ENCODE data around the gene RALBP1. TPM values are rescaled to one million over a fixed set of nuclear protein-coding genes. Genes with fewer than 3 reads are reported as not detected.

The RALBP1 gene
- total RNA-seq, 4 donors from 2014 or later = 18.8 to 67.8 (median 30.0) TPM

DNA sequence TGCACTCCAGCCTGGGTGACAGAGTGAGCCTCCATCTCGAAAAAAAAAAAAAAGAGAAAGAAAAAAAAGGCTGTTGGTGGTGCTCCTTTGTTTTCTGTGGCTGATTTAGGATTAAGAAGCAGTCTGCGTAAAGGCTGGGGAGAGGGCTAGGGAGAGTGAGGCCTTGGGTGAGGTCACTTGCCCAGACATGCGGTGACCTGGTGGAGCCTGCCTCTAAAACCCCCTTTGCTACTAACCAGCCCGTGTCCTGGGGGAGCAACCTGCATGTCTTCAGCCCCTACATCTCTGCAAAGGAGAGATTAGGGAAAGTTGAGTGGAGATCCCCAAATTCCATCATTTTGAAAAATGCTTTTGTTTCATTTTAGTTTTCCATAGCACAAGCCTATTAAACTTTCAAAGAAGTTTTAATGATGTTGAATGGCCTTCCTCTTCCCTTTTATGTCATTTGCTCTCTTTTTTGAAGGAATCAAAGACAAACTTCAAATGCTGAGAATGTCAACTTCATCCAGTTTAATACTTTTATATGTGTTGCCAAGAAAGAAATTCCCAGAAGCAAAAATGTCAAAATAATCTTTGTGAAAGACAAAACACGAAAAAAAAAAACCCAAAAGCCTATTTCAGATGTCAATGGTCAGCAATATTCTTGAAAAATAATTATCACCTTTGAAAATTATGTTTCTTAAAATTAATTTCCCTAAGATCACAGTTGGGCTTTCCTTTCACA is 38.9 kb upstream of the RALBP1 start:
- Histone ChIP-seq H3K36me3 (no peaks in the 10 kb centered on the region), H3K27ac (no peak overlapping the region), H3K27me3 (no peaks in the 10 kb centered on the region), H3K4me1 (no peaks in the 10 kb centered on the region), H3K4me3 (no peak overlapping the region), H3K9me3 (no peaks in the 10 kb centered on the region)
- intact Hi-C loops (cut with DNase I; ENCODE audit: low total_unique reads) = no loop called here
- TF ChIP-seq, protein P1, sequence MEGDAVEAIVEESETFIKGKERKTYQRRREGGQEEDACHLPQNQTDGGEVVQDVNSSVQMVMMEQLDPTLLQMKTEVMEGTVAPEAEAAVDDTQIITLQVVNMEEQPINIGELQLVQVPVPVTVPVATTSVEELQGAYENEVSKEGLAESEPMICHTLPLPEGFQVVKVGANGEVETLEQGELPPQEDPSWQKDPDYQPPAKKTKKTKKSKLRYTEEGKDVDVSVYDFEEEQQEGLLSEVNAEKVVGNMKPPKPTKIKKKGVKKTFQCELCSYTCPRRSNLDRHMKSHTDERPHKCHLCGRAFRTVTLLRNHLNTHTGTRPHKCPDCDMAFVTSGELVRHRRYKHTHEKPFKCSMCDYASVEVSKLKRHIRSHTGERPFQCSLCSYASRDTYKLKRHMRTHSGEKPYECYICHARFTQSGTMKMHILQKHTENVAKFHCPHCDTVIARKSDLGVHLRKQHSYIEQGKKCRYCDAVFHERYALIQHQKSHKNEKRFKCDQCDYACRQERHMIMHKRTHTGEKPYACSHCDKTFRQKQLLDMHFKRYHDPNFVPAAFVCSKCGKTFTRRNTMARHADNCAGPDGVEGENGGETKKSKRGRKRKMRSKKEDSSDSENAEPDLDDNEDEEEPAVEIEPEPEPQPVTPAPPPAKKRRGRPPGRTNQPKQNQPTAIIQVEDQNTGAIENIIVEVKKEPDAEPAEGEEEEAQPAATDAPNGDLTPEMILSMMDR (IDR thresholded peaks at IDR 0.05) = no peak
- TF ChIP-seq POLR2A (IDR thresholded peaks at IDR 0.05) = no peak
- DNase-seq = no peak

DNA sequence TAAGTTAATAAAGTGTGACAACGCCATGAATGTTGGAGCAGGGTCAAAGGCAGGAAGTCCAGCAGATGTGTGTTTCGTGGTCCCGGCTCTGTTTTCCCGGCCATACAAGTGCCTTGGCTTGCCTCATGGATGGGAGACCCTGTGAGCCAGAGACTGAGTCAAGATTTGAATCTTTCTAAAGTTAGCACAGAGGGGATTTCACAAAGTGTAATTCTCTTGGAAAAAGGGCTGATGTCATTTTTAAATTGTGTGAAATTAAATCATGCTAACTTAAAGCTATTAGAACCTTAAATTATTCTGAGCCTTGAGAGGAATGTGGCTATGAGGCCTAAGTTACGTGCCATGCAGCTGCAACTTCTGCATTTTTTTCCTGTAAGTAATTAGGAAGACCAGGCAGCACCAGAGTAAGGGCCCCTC is 38.3 kb upstream of the RALBP1 start:
- DNase-seq = no peak
- Histone ChIP-seq H3K9me3 (no peaks in the 10 kb centered on the region), H3K27ac (no peak overlapping the region), H3K4me1 (no peaks in the 10 kb centered on the region), H3K36me3 (no peaks in the 10 kb centered on the region), H3K27me3 (no peaks in the 10 kb centered on the region), H3K4me3 (no peak overlapping the region)
- no peak for TF ChIP-seq POLR2A (IDR thresholded peaks at IDR 0.05)
- TF ChIP-seq, protein P1 (IDR thresholded peaks at IDR 0.05) = no peak
- intact Hi-C loops (cut with DNase I; ENCODE audit: low total_unique reads) = no loop called here

DNA sequence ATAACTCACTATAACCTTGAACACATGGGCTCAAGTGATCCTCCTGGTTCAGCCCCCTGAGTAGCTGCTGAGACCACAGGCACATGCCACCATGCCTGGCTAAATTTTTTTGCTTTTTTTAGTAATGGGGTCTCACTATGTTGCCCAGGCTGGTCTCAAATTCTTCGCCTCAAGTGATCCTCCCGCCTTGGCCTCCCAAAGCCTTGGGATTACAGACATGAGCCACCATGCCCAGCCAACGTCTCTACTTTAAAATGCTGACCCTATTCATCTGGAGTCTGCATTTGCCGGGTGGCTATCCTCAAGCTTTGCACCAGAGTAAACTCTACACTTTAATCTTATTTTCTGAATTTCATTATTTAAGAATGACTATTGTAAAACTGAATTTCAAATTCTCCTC is 37.6 kb upstream of the RALBP1 start:
- no peak for TF ChIP-seq POLR2A (IDR thresholded peaks at IDR 0.05)
- TF ChIP-seq, protein P1 (IDR thresholded peaks at IDR 0.05) = no peak
- no peak overlapping the region for H3K27ac ChIP-seq
- no peaks in the 10 kb centered on the region for H3K36me3 ChIP-seq
- no peaks in the 10 kb centered on the region for H3K27me3 ChIP-seq
- no peak for DNase-seq
- intact Hi-C loops (cut with DNase I; ENCODE audit: low total_unique reads) = no loop called here
- no peaks in the 10 kb centered on the region for H3K4me1 ChIP-seq
- H3K4me3 ChIP-seq = no peak overlapping the region
- no peaks in the 10 kb centered on the region for H3K9me3 ChIP-seq

DNA sequence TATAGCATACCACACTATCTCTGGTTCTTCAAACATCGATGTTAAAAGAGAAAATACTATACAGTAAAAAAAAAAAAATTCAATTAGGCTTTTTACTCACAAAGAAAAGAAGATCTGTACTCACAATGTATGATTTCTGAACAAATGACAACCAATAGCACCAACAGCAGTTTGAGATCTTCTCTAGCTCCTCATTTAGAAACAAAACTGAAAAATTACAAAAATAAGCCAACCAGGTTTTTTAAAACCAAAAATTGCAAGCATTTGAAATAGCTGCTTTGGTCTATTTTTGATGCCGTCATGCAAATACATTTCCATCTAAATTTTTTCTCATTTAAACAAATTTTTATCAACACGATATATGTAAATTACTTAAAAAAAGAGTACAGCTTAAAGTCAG is 34.3 kb upstream of the RALBP1 start:
- no peak for TF ChIP-seq POLR2A (IDR thresholded peaks at IDR 0.05)
- TF ChIP-seq, protein P1 (IDR thresholded peaks at IDR 0.05) = no peak
- Histone ChIP-seq H3K4me1 (no peaks in the 10 kb centered on the region), H3K27me3 (no peaks in the 10 kb centered on the region), H3K27ac (no peak overlapping the region), H3K9me3 (no peaks in the 10 kb centered on the region), H3K4me3 (no peak overlapping the region), H3K36me3 (no peaks in the 10 kb centered on the region)
- no peak for DNase-seq
- intact Hi-C loops (cut with DNase I; ENCODE audit: low total_unique reads) = no loop called here

DNA sequence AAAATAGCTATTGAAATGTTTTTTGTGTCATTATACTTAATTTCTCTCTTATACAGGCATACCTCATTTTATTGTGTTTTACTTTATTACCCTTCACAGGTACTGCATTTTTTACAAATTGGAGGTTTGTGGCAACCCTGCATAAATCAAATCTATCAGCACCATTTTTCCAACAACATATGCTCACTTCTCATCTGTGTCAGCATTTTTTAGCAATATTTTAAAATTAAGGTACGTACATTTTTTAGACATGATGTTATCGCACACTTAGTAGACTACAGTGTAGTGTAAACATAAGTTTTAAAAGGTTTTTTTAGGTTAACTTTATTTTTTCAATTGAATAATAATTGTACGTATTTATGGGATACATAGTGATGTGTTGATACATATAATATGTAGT is 30.8 kb upstream of the RALBP1 start:
- no peaks in the 10 kb centered on the region for H3K27me3 ChIP-seq
- no peaks in the 10 kb centered on the region for H3K9me3 ChIP-seq
- no peak overlapping the region for H3K27ac ChIP-seq
- DNase-seq = no peak
- no peaks in the 10 kb centered on the region for H3K36me3 ChIP-seq
- intact Hi-C loops (cut with DNase I; ENCODE audit: low total_unique reads) = no loop called here
- TF ChIP-seq, protein P1 (IDR thresholded peaks at IDR 0.05) = no peak
- TF ChIP-seq POLR2A (IDR thresholded peaks at IDR 0.05) = no peak
- no peak overlapping the region for H3K4me3 ChIP-seq
- no peaks in the 10 kb centered on the region for H3K4me1 ChIP-seq
